Peyer's patch (tissue), 4 donors: ENCODE data around the gene ZBTB16.

ENCODE experiments used
- CTCF ChIP-seq, 6 experiments: fragments of 450-650 bp in 4 of 6; fragments of 200-600 bp in 2 of 6; sonication (generic) in 1 of 6; IDR thresholded peaks; one replicate each; pipeline ENCODE4 v1.5.1; 2017 to 2019; ENCODE audit warnings: antibody characterized with exemption in 6 of 6, mild to moderate bottlenecking in 3 of 6, moderate library complexity in 1 of 6
- POLR2A ChIP-seq, 2 donors: fragments of 450-650 bp; IDR thresholded peaks; one replicate each; pipeline ENCODE4 v1.5.1; 2017; ENCODE audit warnings: antibody characterized with exemption in 2 of 2, mild to moderate bottlenecking in 2 of 2, moderate library complexity in 2 of 2

- no peak for TF ChIP-seq POLR2A (IDR thresholded peaks at IDR 0.05)
- TF ChIP-seq CTCF (IDR thresholded peaks at IDR 0.05), result no peak
These were observed 204.9 kb downstream of the ZBTB16 start for GRCh38 chr11:114264381-114264780.
